HEK293 (cell line): ENCODE results near the gene UACA.

Experiments
- CTCF ChIA-PET: fragments of 350-600 bp; formaldehyde crosslinking; extraction: SDS; loops from one replicate; lab custom pipeline; 2021; ENCODE audit warnings: antibody characterized with exemption; lab: Yijun Ruan, JAX
- POLR2A ChIA-PET: fragments of 300-600 bp; formaldehyde crosslinking; extraction: SDS; loops from one replicate; lab custom pipeline; 2020; ENCODE audit warnings: antibody characterized with exemption, inconsistent platforms; lab: Yijun Ruan, JAX
- H3K27ac ChIP-seq: fragments of 200-500 bp; sonication (Bioruptor generic); 2 replicates; pipeline ENCODE4 v1.5.1; 2014; ENCODE audit warnings: low read depth, low read length, control low read depth, inconsistent platforms; ENCODE audit errors: extremely low read depth
- H3K36me3 ChIP-seq, 2 experiments: fragments of 200-500 bp in 1 of 2; sonication (Bioruptor generic) in 1 of 2; 1 replicate in 1 of 2; 2 replicates in 1 of 2; pipeline ENCODE4 v1.5.1; 2014 to 2017; ENCODE audit warnings: inconsistent platforms in 2 of 2, low read length in 2 of 2; ENCODE audit not compliant: control insufficient read depth in 2 of 2, insufficient read depth in 1 of 2
- H3K4me1 ChIP-seq: fragments of 200-500 bp; sonication (Bioruptor generic); 2 replicates; pipeline ENCODE4 v1.5.1; 2014; ENCODE audit warnings: mild to moderate bottlenecking, low read length, inconsistent platforms; ENCODE audit not compliant: control insufficient read depth, insufficient read depth
- H3K4me3 ChIP-seq: 2 replicates; pipeline ENCODE4 v1.5.1; 2011; ENCODE audit warnings: low read depth, mild to moderate bottlenecking, control low read depth, low read length, moderate library complexity
- H3K9me3 ChIP-seq: fragments of 200-500 bp; sonication (Bioruptor generic); 2 replicates; pipeline ENCODE4 v1.5.1; 2014; ENCODE audit warnings: low read depth, low read length, inconsistent platforms; ENCODE audit not compliant: control insufficient read depth, insufficient read depth
- GFI1B ChIP-seq: fragments of 450-650 bp; formaldehyde crosslinking; IDR thresholded peaks from 2 replicates; pipeline ENCODE4 v1.5.1; 2016; ENCODE audit warnings: missing biosample characterization, missing genetic modification characterization
- MZF1 ChIP-seq: fragments of 450-650 bp; formaldehyde crosslinking; IDR thresholded peaks from 2 replicates; pipeline ENCODE4 v1.5.1; 2017; ENCODE audit warnings: missing biosample characterization, missing genetic modification characterization, borderline replicate concordance
- PBX3 ChIP-seq: sonication (generic); formaldehyde crosslinking; IDR thresholded peaks from 2 replicates; pipeline ENCODE4 v1.8.1; 2022; ENCODE audit warnings: mild to moderate bottlenecking, moderate library complexity, missing genetic modification reagents
- PRDM1 ChIP-seq: fragments of 450-650 bp; formaldehyde crosslinking; IDR thresholded peaks from 2 replicates; pipeline ENCODE4; 2016; ENCODE audit warnings: missing biosample characterization, missing genetic modification characterization
- REPIN1 ChIP-seq: fragments of 450-650 bp; formaldehyde crosslinking; IDR thresholded peaks from 2 replicates; pipeline ENCODE4 v1.5.1; 2017; ENCODE audit warnings: missing biosample characterization, missing genetic modification characterization, low read depth
- SP7 ChIP-seq: fragments of 450-650 bp; formaldehyde crosslinking; IDR thresholded peaks from 2 replicates; pipeline ENCODE4 v1.5.1; 2016; ENCODE audit warnings: missing biosample characterization, missing genetic modification characterization
- ZBTB11 ChIP-seq: fragments of 450-650 bp; formaldehyde crosslinking; conservative IDR thresholded peaks from 2 replicates; pipeline ENCODE4 v1.5.1; 2016; ENCODE audit warnings: low read depth, missing biosample characterization, missing genetic modification characterization
- ZBTB8A ChIP-seq: fragments of 450-650 bp; formaldehyde crosslinking; IDR thresholded peaks from 2 replicates; pipeline ENCODE4 v1.5.1; 2016; ENCODE audit warnings: missing biosample characterization, missing genetic modification characterization
- ZFHX2 ChIP-seq: fragments of 450-650 bp; formaldehyde crosslinking; conservative IDR thresholded peaks from 2 replicates; pipeline ENCODE4 v1.5.1; 2016; ENCODE audit warnings: missing biosample characterization, missing genetic modification characterization
- ZFP3 ChIP-seq: fragments of 450-650 bp; formaldehyde crosslinking; IDR thresholded peaks from 2 replicates; pipeline ENCODE4 v1.5.1; 2016; ENCODE audit warnings: low read depth, missing biosample characterization, missing genetic modification characterization
- ZNF148 ChIP-seq: fragments of 450-650 bp; formaldehyde crosslinking; IDR thresholded peaks from 2 replicates; pipeline ENCODE4 v1.5.0; 2017; ENCODE audit warnings: missing biosample characterization, missing genetic modification characterization, borderline replicate concordance
- ZNF157 ChIP-seq: fragments of 450-650 bp; formaldehyde crosslinking; IDR thresholded peaks from 2 replicates; pipeline ENCODE4 v1.5.1; 2016; ENCODE audit warnings: missing biosample characterization, missing genetic modification characterization
- ZNF18 ChIP-seq: fragments of 450-650 bp; formaldehyde crosslinking; IDR thresholded peaks from 2 replicates; pipeline ENCODE4 v1.5.1; 2016; ENCODE audit warnings: missing biosample characterization, missing genetic modification characterization
- ZNF211 ChIP-seq: fragments of 450-650 bp; formaldehyde crosslinking; IDR thresholded peaks from 2 replicates; pipeline ENCODE4 v1.5.1; 2016; ENCODE audit warnings: low read depth, missing biosample characterization, missing genetic modification characterization
- ZNF24 ChIP-seq: fragments of 450-650 bp; formaldehyde crosslinking; IDR thresholded peaks from 2 replicates; pipeline ENCODE4 v1.5.1; 2016; ENCODE audit warnings: missing biosample characterization, missing genetic modification characterization
- ZNF274 ChIP-seq, 2 experiments: fragments of 200-500 bp in 1 of 2; fragments of 450-650 bp in 1 of 2; sonication (Bioruptor generic) in 1 of 2; formaldehyde crosslinking in 1 of 2; IDR thresholded peaks; 2 replicates each; pipeline versions ENCODE4 v1.5.1 to v1.6.1; 2014 to 2016; ENCODE audit warnings: borderline replicate concordance in 1 of 2, inconsistent platforms in 1 of 2, low read length in 1 of 2, missing biosample characterization in 1 of 2, missing genetic modification characterization in 1 of 2
- ZNF350 ChIP-seq: fragments of 450-650 bp; formaldehyde crosslinking; IDR thresholded peaks from 2 replicates; pipeline ENCODE4 v1.5.0; 2017; ENCODE audit warnings: missing biosample characterization, mild to moderate bottlenecking, missing genetic modification characterization
- ZNF391 ChIP-seq: fragments of 450-650 bp; formaldehyde crosslinking; IDR thresholded peaks from 2 replicates; pipeline ENCODE4 v1.5.1; 2016; ENCODE audit warnings: low read depth, missing biosample characterization, missing genetic modification characterization, borderline replicate concordance
- ZNF488 ChIP-seq: fragments of 450-650 bp; formaldehyde crosslinking; IDR thresholded peaks from 2 replicates; pipeline ENCODE4 v1.5.1; 2016; ENCODE audit warnings: missing biosample characterization, missing genetic modification characterization
- ZNF521 ChIP-seq: fragments of 450-650 bp; formaldehyde crosslinking; IDR thresholded peaks from 2 replicates; pipeline ENCODE4 v1.5.1; 2017; ENCODE audit warnings: missing biosample characterization, mild to moderate bottlenecking, missing genetic modification characterization
- ZNF549 ChIP-seq: fragments of 450-650 bp; IDR thresholded peaks from 2 replicates; pipeline ENCODE4 v1.5.1; 2018; ENCODE audit warnings: missing biosample characterization, missing genetic modification characterization, mild to moderate bottlenecking, inconsistent platforms, moderate library complexity
- ZNF560 ChIP-seq: fragments of 450-650 bp; formaldehyde crosslinking; IDR thresholded peaks from 2 replicates; pipeline ENCODE4 v1.5.1; 2017; ENCODE audit warnings: missing biosample characterization, missing genetic modification characterization, borderline replicate concordance
- ZNF658 ChIP-seq: fragments of 450-650 bp; formaldehyde crosslinking; IDR thresholded peaks from 2 replicates; pipeline ENCODE4; 2016; ENCODE audit warnings: missing biosample characterization, missing genetic modification characterization
- ZNF785 ChIP-seq: fragments of 450-650 bp; formaldehyde crosslinking; IDR thresholded peaks from 2 replicates; pipeline ENCODE4 v1.5.1; 2016; ENCODE audit warnings: missing biosample characterization, missing genetic modification characterization
- ZNF791 ChIP-seq: fragments of 450-650 bp; formaldehyde crosslinking; IDR thresholded peaks from 2 replicates; pipeline ENCODE4 v1.5.1; 2016; ENCODE audit warnings: missing biosample characterization, missing genetic modification characterization

The UACA gene

GRCh38 chr15:70669966-70670658, 93.2 kb downstream of the UACA start:
- Histone ChIP-seq H3K27ac (no peak overlapping the region), H3K4me1 (no peaks in the 10 kb centered on the region), H3K36me3 (peaks cover 23 to 24% of the 10 kb centered on the region in 2 experiments), H3K4me3 (no peak overlapping the region), H3K9me3 (no peaks in the 10 kb centered on the region; the same call in 1 of the 2 replicates)
- ChIA-PET POLR2A (no interaction called here), CTCF (interaction anchor here (0.6 kb wide), 2 partner anchors 52 to 1403 kb away, joined by 3 to 5 read pairs; no protein-coding TSS in a partner anchor)
- no peak for TF ChIP-seq ZNF350
- no peak for TF ChIP-seq ZNF549 (tag by site-specific recombination)
- no peak for TF ChIP-seq ZNF488
- no peak for TF ChIP-seq ZNF521 (tag by site-specific recombination)
- TF ChIP-seq ZNF157 (tag by site-specific recombination), result no peak
- no peak for TF ChIP-seq ZNF658 (tag by site-specific recombination)
- no peak for TF ChIP-seq ZNF560
- TF ChIP-seq ZNF148 (tag by site-specific recombination), result no peak
- no peak for TF ChIP-seq ZNF785 (tag by site-specific recombination)
- no peak for TF ChIP-seq ZFP3
- no peak for TF ChIP-seq MZF1 (tag by site-specific recombination)
- TF ChIP-seq SP7 (tag by site-specific recombination), result no peak
- no peak for TF ChIP-seq ZNF18
- no peak for TF ChIP-seq PRDM1 (tag by site-specific recombination)
- no peak for TF ChIP-seq ZNF791 (tag by site-specific recombination)

GRCh38 chr15:70669006-70669602, 94.3 kb downstream of the UACA start:
- H3K9me3 ChIP-seq, result no peaks in the 10 kb centered on the region; the same call in 1 of the 2 replicates
- H3K4me1 ChIP-seq, result no peaks in the 10 kb centered on the region
- POLR2A ChIA-PET, result no interaction called here
- CTCF ChIA-PET, result interaction anchor here (0.6 to 3.3 kb wide), 4 partner anchors 10 to 132 kb away, joined by 3 to 8 read pairs (median 4); no protein-coding TSS in a partner anchor
- H3K36me3 ChIP-seq, result peaks cover 19 to 20% of the 10 kb centered on the region in 2 experiments
- no peak overlapping the region for H3K27ac ChIP-seq
- H3K4me3 ChIP-seq, result no peak overlapping the region
- TF ChIP-seq REPIN1 (tag by site-specific recombination) (no peak), PBX3 (no peak), ZNF24 (tag by site-specific recombination) (no peak), ZNF391 (tag by site-specific recombination) (no peak), GFI1B (no peak), ZBTB8A (tag by site-specific recombination) (no peak), ZNF274 (IDR thresholded peaks at IDR 0.05; ENCODE audit: low read length) (no peak), ZNF274 (tag by site-specific recombination; IDR thresholded peaks at IDR 0.05; ENCODE audit: borderline replicate concordance) (no peak), ZNF658 (tag by site-specific recombination) (no peak), ZNF211 (tag by site-specific recombination) (no peak), ZFHX2 (no peak), ZBTB11 (tag by site-specific recombination) (no peak)
